ENCODE measurements around the gene TNFRSF1A.
A peak's percentile ranks its signal among the peaks of the same experiment; 100 is the strongest.

DNA sequence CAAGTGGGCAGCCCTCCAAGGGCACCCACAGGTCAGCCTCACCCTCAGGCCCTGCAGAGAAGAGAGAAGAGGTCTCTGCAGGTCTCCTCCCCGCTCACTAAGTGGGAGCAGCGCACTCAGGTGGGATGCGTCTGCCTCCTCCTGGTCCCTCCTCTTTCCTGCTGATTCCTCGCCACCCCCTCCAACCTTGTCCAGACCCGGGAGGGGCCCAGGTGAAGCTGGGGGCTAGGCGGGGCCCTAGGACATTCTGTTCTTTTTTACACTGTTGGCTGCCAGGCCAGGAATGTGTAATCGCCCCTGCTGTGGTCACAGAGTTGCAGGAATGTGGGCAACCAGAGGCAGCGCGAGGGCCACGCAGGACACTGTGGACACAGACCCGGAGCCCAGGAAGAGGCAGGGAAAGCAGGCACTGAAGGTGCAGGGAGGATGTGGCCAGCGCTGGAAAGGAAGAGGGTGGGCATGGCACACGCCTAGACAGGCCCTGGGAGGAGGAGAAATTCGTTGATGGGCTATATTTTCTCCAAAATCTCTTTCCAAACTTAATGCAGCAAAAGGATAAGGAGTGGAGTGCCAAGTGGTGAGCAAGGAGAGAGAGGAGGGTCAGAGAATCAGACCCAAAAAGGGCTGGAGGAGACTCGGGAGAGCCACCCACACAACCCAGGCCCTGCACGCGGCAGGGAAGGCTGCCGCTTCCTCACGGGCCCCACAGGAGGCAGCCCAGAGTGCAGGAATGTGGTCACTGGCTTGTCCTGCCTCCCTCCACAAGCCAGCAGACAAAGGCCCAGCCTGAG, 34.4 kb upstream of the TNFRSF1A start:
- TF ChIP-seq, protein P1, sequence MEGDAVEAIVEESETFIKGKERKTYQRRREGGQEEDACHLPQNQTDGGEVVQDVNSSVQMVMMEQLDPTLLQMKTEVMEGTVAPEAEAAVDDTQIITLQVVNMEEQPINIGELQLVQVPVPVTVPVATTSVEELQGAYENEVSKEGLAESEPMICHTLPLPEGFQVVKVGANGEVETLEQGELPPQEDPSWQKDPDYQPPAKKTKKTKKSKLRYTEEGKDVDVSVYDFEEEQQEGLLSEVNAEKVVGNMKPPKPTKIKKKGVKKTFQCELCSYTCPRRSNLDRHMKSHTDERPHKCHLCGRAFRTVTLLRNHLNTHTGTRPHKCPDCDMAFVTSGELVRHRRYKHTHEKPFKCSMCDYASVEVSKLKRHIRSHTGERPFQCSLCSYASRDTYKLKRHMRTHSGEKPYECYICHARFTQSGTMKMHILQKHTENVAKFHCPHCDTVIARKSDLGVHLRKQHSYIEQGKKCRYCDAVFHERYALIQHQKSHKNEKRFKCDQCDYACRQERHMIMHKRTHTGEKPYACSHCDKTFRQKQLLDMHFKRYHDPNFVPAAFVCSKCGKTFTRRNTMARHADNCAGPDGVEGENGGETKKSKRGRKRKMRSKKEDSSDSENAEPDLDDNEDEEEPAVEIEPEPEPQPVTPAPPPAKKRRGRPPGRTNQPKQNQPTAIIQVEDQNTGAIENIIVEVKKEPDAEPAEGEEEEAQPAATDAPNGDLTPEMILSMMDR (optimal IDR thresholded peaks at IDR 0.05 in 1 of 3, IDR thresholded peaks at IDR 0.05 in 1 of 3, conservative IDR thresholded peaks at IDR 0.05 in 1 of 3; ENCODE audit: extremely low read depth in 1 of 3, insufficient read depth in 2 of 3, low read length in 3 of 3): peak in 2 of 3 experiments; percentile 54 to 62
- TF ChIP-seq EZH2 (IDR thresholded peaks at IDR 0.05; ENCODE audit: low read length): no peak

All from keratinocyte (primary cell).